T follicular helper cell (primary cell): Measurements from ENCODE around the gene MEX3B.
A peak's percentile ranks its signal among the peaks of the same experiment; 100 is the strongest.
"Not testable (repeated sequence)": the region's sequence is repeated elsewhere in the genome, so short reads cannot be mapped to it uniquely, and the experiment has no call there.

Source experiments
- DNase-seq: peaks from one replicate; pipeline ENCODE4 v3.0.0-alpha.2; 2020; ENCODE audit warnings: low read depth

The MEX3B gene

GRCh38 chr15:82048811-82049210, 3.0 kb upstream of the MEX3B start:
- no peak for DNase-seq

DNA sequence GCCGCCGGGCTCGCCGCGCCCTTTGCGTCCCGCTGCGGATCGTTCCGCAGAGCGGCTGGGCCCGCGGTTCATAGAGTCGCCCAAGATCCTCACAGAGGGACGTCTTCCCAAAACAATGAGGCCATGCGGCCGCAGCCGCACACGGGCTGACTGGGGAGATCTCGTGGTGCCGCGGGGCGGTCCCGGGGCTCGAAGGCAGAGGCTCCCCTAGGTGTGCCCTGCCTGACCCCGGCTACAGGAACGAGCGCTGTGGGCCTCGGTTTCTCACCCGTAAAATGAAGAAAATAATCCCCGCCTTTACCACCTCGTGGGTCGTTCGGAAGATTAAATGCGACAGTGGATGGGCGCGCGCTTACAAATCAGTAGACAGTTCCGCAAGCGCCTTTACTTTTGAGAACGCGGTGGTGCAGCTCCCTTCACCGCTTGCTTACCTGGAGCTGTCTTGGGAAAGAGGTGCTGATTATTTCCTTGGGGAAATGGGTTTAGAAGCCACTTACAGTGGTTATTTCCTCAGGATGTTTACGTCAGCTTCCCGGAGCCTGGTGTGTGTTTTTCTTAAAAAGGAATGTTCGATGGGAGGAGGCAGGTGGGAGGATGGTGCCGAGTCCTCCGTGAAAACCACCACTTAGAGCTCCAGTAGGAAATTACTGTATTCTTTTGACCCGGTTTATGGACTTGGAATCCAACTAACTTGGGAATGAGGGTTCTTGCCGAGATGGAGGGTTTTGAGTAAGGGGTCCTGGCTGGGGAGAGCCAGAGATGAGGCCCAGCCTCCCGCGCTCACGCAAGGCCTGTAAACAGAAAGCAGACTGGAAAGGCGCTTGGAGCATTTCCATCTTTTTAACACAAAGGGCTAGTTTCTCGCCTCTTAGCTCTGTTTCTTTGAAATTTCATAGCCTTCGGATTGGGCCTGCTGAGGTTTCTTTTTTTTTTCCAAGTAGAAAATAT, 1.9 kb upstream of the MEX3B start:
- DNase-seq = no peak

DNA sequence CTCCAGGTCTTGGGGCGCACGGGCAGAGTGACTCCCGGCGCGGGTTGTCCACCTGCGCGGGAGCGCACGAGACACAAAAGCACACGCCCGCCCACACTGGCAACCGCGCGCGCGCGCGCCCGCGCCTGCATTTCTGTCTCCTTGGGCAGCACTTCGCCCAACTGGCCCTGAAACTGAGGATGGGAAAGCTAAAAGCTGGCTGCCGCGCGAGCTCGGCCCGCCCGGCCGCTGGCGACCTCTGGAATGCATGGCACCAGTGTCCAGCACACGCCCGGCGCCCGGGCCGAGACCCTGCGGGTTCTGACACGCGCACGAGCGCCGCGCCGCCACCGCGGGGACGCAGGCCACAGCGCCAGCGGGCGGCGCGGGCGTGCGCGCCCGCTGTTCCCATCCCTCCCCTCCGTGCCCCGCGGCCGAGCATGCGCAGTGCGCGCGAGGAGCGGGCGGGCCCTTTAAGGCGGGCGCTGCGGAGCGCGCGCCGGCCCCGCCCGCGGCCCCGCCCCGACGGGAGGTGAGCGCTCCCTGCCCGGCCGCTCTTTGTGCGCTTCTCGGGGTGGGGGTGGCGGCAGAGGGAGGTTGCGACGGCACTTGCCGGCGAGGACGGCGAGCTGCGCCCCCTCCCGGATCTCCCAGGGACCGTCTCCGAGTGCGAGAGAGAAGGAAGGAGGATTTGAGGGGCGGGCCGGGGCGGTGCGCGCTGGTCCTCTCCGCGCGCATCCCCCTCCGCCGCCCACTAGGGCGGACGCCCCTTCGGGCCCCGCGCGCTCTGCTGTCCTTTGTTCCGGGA, 1.0 kb upstream of the MEX3B start:
- peak; percentile 86 for DNase-seq

DNA sequence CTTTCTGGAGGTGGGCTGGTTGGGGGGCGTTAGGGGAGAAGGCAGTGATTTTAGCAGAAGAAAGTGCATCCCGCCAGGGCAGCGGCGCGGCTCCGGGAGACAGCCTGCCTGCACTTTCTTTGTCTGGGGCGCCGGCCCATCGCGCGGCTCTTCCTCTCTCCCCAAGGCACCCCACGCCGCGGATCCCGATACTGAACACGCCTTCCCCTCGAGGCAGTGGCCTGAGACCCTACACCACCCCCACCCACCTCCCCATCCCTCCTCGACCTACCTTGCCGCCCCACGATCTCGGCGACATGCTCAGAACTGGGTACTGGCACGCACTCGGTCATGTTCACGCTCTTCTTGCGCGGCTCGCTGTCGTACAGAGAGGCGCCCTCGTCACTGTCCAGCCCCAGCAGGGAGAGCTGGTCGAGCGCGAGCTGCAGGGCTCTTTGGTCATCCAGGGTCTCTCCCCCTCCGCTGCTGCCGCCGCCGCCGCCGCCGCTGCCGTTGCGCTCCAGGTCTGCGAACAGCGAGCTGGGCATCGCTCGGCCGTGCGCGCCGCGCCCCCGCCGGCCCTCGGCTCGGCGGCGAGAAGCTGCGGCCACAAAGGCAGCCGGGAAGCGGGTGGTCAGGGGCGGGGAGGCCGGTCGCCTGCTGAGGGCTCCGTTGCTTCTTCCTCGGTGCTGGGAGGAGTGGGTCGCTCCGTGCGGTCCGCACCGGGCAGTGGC, 483 bp downstream of the MEX3B start:
- DNase-seq = peak; percentile 5

DNA sequence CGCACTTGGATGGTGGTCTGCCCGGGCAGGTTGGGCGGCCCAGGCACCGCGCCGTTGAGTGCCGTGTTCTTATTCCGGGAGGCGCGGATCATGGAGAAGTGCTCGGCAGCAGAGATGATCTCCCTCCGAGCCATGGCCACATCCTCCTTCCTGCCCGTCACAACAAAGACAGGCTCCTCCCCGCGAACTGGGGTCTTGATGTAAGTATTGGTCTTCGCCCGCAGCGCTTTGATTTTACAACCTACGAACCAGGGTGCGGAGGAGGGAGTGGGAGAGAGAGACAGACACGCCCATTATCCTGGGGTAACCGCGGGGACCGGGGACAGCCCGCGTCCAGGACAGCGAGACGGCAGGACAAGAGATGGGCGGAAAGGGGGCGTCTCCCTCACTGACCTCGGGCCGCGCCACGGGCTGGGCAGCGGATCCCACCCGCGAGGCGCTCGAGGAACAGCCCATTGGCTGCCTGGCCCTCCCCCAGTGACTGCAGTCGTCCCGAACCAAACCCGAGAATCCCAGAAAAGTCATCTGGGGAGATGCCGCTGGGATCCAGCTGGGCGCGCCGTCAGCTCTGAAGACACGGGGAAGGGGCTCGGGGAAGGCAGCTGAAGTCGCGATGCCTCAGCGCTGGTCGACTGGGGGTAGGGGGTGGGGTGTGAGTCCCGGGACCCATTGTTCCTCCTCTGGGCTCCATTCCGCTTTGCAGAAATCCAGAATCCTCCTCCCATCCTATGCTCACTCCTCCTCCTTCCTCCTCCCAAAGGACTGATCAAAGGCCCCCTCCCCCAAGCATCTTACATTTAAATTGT, 1.2 kb downstream of the MEX3B start:
- DNase-seq = peak; percentile 15

GRCh38 chr15:82043796-82044372, 1.9 kb downstream of the MEX3B start:
- DNase-seq = no peak

GRCh38 chr15:82043130-82043673, 2.6 kb downstream of the MEX3B start:
- DNase-seq = no peak

DNA sequence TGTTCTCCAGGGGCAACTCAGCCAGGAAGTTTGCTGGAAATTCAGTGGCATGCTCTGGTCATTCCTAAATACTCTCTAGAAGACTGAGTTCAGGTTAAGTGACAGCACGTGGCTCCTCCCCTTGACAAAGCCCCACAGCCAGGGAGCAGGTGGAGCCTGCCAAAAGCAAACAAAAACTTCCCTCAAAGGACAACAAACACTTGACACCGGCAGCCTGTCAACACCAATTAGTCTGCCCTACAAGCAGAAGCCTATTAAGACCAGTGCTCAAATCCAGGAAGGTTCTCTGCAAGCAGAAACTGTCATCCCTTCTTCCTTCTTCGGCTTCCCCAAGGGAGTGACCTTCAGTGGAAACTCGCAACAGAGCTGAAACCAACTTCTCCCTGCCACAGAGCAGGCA, 5.0 kb downstream of the MEX3B start:
- DNase-seq = no peak

DNA sequence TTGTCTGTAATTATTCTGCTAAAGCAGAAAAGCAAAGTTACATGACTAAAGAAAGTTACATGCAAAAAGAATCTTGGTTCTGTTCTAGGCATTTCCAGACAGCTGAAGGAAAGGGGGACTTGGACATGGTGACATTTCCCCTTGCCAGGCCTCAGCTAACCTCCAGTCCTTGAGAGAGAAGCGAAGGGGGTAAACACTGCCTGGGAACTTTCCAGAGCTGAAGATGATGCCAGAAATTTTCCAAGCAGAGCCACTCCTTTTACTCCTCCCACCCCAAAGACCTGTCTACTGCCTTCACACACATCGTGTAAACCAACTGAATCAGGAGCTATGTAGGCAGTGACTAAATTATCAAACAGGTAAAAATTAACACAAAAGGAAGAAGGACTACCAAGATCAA, 5.4 kb downstream of the MEX3B start:
- no peak for DNase-seq

GRCh38 chr15:82039871-82040270, 5.9 kb downstream of the MEX3B start:
- DNase-seq = no peak

GRCh38 chr15:82036461-82036860, 9.4 kb downstream of the MEX3B start:
- no peak for DNase-seq

DNA sequence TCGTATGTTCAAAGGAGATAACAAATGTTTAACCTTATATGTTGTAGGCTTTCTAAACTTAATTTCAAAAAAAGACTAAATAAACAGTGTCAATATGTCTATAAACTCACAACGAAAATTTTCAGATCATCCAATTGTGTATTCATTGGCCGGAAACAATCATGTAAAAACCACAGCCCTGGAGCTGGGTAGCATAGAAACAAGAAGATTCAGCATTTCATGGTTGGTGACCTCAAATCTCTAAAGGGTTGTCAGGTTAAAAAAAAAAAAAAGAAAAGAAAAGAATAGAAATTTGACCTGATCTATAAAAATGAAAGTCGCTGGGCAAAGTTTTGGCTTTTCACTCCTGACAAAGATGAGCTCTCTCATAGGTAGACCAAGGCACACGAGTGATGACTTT, 13.9 kb downstream of the MEX3B start:
- no peak for DNase-seq

GRCh38 chr15:82030176-82030575, 15.6 kb downstream of the MEX3B start:
- no peak for DNase-seq

DNA sequence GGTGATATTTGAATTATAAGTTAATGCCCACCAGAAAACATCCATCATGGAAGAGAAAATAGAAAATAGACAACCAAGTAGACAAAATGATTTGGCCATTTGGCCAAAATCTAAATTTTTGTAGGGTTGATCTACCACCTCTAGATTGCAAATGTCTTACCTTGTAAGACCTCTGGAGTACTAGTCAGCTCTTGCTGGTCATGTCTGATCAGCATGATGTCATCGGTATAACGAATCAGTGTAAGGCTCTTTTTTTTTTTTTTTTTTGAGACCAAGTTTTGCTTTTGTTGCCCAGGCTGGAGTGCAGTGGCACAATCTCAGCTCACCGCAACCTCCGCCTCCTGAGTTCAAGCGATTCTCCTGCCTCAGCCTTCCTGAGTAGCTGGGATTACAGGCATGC, 17.7 kb downstream of the MEX3B start:
- DNase-seq = not testable (repeated sequence)

- DNase-seq = no peak
Observed at GRCh38 chr15:82021992-82022391, 23.8 kb downstream of the MEX3B start.

GRCh38 chr15:82020625-82021394, 25.0 kb downstream of the MEX3B start:
- no peak for DNase-seq

GRCh38 chr15:82018201-82018600, 27.6 kb downstream of the MEX3B start:
- DNase-seq = no peak

DNA sequence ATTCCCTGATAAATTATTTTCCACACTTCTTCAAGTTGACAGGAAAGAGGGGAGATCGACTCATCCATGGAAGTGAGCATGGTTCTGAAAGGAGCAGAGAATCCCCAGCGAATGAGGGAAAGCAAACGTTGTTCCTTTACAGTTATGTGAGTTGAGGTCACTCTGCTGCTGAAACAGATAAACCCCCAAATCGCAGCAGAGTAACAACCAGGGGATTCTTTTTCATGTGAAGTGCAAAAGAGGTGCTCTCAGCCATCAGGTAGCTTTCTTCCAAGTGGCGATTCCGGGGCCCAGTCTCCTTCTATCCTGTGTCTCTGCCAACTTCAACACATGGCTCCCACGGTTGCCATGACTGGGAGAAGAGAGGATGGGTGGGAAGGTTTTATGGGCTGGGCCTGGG, 28.2 kb downstream of the MEX3B start:
- no peak for DNase-seq

GRCh38 chr15:82014989-82015388, 30.8 kb downstream of the MEX3B start:
- DNase-seq = no peak

DNA sequence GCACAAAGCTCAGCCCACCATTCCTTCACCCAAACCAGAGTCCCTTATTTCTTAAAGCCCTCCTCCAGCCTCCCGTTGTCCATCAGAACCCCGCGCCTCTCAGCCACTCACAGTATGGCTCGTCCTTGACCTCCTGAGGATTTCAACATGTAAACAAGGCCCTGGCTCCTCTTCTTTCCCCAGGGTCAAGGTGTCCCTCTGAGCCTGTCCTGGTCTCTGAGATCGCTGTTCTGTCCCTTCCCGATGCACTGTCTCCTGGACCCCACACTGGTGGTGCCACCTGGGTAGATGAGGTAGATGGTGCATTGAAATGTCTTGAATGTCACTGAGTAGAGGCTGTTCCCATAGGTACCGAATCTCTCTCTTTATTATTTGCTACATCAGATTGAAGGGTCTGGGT, 32.9 kb downstream of the MEX3B start:
- no peak for DNase-seq
